Neural crest cell (in vitro differentiated cells): ENCODE data around the gene ZFP36L1. TPM values are rescaled to one million over a fixed set of nuclear protein-coding genes. Genes with fewer than 3 reads are reported as not detected.

Source experiments
- DNase-seq: peaks from one replicate; pipeline ENCODE4 v3.0.0; 2021; ENCODE audit warnings: low read depth, mixed read lengths, low spot score
- H3K27ac Mint-ChIP-seq: one replicate; pipeline ENCODE4 v1.8.0; 2021; ENCODE audit warnings: mild to moderate bottlenecking, mixed read lengths; ENCODE audit not compliant: unreplicated experiment
- H3K27me3 Mint-ChIP-seq: 2 replicates; pipeline ENCODE4 v1.8.0; 2021; ENCODE audit warnings: low read depth, mild to moderate bottlenecking, mixed read lengths
- H3K36me3 Mint-ChIP-seq: 2 replicates; pipeline ENCODE4 v1.8.0; 2021; ENCODE audit warnings: low read depth, mild to moderate bottlenecking, mixed read lengths
- H3K4me1 Mint-ChIP-seq: 2 replicates; pipeline ENCODE4 v1.8.0; 2021; ENCODE audit warnings: mixed read lengths
- H3K4me3 Mint-ChIP-seq: one replicate; pipeline ENCODE4 v1.8.0; 2021; ENCODE audit warnings: mild to moderate bottlenecking, mixed read lengths
- H3K9me3 Mint-ChIP-seq: 2 replicates; pipeline ENCODE4 v1.8.0; 2021; ENCODE audit warnings: mixed read lengths
- total RNA-seq: library from RNA; stranded (reverse); gene quantifications from 2 replicates; pipeline ENCODE4 v1.2.1, GENCODE V29; 2021
- TF ChIP-seq, protein P1 (sequence below): fragments of 200-600 bp; sonication (generic); conservative IDR thresholded peaks from 2 replicates; pipeline ENCODE4 v1.5.0; 2021; ENCODE audit warnings: antibody characterized with exemption, mild to moderate bottlenecking

The ZFP36L1 gene
- total RNA-seq, 1 donor from 2014 or later: 289 TPM

DNA sequence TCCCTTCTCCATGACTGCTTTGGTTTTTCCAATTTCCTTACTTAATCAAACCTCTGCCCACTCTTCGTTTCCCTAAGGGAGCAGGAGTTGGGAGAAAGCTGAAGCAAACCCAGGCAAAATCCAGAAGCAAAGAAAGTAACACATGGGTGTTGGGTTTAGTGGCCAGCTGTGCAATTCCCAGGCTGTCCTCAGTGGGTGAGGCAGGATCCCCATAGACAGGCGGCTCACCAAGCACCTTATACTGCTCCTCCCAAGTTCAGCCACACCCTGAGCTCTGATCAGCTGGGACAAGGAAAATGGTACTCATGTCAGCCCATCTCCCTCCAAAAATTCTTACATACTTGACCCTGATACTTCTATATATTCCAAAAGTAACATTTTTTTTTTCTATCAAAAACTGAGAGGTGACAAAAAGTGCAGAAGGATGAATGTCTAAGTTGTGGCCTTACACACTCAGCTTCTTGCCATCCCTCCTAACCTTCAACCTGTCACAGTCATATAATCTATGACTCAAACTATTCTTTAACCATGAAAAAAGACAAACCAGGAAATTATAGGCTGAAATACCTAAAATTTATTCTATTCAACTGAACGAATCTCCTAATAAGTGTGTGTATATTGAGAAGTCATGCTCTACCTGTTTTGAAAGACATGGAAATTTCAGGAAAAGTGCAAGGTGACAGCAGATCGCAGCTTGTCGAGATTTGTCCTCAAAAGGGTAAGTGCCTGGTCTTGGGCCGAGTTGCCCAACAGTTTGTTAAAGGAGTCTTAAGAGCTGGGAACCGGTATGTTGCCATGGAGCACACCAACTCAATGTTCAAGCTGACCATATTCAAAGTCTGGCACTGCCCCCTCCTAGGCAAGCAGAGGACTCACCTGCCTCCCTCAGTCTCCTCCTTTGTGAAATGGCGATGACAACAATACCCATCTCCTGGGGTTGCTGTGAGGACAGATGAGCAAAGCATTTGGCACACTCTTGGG lies 17.6 kb upstream of the ZFP36L1 start:
- DNase-seq: no peak
- Mint-ChIP-seq H3K27me3 (no peaks in the 10 kb centered on the region), H3K4me1 (peaks cover 49% of the 10 kb centered on the region)

DNA sequence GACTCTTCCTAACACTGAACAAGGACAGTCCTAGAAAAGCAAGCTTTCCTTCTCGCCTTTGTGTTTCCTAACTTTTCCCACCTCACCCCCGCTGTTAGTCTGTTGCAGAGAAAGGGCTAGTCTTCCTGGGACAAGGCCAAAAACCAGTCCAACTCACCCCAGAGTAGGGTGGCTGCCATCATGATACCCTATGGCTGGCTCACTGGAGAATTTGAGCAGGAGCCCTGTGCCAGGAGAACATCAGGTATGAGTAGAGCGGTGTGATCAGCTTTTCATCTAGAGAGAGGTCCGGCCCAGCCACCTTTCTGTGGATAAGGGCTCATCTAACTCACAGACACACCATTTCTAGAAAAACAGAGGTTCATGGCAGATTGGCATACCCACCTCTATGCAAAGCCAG lies 16.7 kb upstream of the ZFP36L1 start:
- H3K36me3 Mint-ChIP-seq: peaks cover 7% of the 10 kb centered on the region
- no peak overlapping the region for H3K27ac Mint-ChIP-seq
- no peak for DNase-seq
- H3K4me1 Mint-ChIP-seq: peaks cover 42% of the 10 kb centered on the region
- no peak overlapping the region for H3K4me3 Mint-ChIP-seq
- no peaks in the 10 kb centered on the region for H3K27me3 Mint-ChIP-seq
- TF ChIP-seq, protein P1, sequence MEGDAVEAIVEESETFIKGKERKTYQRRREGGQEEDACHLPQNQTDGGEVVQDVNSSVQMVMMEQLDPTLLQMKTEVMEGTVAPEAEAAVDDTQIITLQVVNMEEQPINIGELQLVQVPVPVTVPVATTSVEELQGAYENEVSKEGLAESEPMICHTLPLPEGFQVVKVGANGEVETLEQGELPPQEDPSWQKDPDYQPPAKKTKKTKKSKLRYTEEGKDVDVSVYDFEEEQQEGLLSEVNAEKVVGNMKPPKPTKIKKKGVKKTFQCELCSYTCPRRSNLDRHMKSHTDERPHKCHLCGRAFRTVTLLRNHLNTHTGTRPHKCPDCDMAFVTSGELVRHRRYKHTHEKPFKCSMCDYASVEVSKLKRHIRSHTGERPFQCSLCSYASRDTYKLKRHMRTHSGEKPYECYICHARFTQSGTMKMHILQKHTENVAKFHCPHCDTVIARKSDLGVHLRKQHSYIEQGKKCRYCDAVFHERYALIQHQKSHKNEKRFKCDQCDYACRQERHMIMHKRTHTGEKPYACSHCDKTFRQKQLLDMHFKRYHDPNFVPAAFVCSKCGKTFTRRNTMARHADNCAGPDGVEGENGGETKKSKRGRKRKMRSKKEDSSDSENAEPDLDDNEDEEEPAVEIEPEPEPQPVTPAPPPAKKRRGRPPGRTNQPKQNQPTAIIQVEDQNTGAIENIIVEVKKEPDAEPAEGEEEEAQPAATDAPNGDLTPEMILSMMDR: no peak
- no peaks in the 10 kb centered on the region for H3K9me3 Mint-ChIP-seq

More for the DNA sequence above, 17.6 kb upstream of the ZFP36L1 start:
- TF ChIP-seq, protein P1: no peak
- no peak overlapping the region for H3K27ac Mint-ChIP-seq
- no peak overlapping the region for H3K4me3 Mint-ChIP-seq
- H3K9me3 Mint-ChIP-seq: no peaks in the 10 kb centered on the region
- peaks cover 4% of the 10 kb centered on the region for H3K36me3 Mint-ChIP-seq

DNA sequence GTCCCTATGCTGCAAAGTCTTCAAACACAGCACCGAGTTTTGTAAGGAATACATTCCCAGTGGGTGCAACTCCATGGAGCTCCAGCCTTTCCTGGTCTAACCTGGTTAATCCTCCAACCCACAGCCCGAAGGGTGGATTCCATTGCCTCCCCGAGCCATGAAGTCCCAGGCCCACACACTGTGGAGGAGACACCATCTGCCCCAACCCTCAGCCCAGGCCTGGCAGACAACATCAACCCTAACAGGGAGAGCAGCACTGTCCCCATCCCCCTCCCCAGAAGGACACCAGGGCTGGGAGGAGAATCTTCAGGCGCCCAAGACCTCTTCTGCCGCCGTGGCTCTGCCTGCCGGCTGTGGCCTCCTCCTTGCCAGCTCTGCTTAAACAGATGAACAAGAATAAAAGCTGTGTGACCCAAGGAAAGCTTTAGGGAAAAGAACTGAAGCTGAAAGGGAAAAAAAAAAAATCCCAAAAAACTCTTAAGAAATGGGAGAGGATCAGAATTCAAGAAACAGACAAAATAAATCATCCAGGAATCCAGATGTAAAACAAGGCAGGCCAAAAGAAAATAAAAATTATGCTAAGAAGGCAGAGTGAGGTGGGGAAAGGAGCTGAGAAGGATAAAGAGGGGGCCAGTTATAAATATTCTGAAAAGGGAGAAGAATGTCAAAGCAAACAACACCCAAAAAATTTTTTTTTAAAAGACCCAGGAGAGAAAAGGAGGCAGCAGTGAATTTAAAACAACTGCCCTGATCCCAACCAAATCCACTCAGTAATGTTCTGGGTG lies 16.0 kb upstream of the ZFP36L1 start:
- Mint-ChIP-seq H3K27ac (no peak overlapping the region), H3K27me3 (no peaks in the 10 kb centered on the region), H3K36me3 (peaks cover 11% of the 10 kb centered on the region)

DNA sequence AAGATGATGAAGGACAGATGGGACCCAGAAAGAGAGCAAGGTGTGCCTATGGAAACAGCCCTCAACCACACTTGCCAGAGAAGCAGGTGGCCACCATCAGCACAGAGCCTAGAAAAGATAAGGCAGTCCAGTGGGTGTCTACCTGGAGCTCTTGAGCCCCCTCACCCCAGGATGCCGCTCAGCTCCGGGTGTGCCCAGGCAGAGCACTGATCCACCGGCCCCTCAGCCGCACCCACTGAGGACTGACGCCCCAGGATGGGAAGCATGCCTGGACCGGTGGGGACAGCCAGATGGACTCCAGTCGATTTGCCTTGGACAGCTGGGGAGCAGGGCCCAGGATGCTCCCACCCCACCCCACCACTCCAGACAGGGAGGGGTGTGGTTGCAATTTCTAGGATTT lies 15.1 kb upstream of the ZFP36L1 start:
- Mint-ChIP-seq H3K36me3 (peaks cover 16% of the 10 kb centered on the region), H3K4me3 (no peak overlapping the region), H3K9me3 (peaks cover 7% of the 10 kb centered on the region), H3K27ac (no peak overlapping the region), H3K27me3 (no peaks in the 10 kb centered on the region), H3K4me1 (peaks cover 29% of the 10 kb centered on the region)
- TF ChIP-seq, protein P1: no peak
- no peak for DNase-seq

More for the DNA sequence above, 16.0 kb upstream of the ZFP36L1 start:
- no peak for DNase-seq
- no peak overlapping the region for H3K4me3 Mint-ChIP-seq
- H3K9me3 Mint-ChIP-seq: no peaks in the 10 kb centered on the region
- TF ChIP-seq, protein P1: no peak
- peaks cover 36% of the 10 kb centered on the region for H3K4me1 Mint-ChIP-seq

DNA sequence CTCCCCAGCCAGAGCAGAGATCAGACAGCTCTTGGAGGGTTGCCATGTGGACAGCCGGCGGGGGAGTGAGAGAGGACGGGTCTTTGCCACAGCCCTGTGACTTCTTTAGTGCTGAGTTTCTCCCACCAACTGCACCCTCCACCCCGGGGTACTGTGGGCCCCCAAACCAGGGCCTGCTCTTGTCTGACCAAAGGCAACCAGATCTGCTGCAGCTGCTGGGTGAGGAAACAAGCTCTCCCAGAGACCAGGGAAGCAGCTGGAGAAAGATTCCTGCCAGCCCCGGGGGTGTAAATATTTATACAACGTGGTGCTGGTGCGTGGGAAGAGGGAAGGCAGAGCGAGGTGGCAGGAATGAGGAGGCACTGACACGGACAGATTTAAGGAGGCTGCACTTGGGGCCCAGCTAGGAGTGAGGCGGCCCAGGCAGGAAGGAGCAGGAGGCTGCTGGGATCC lies 14.3 kb upstream of the ZFP36L1 start:
- DNase-seq: no peak
- H3K36me3 Mint-ChIP-seq: peaks cover 19% of the 10 kb centered on the region
- H3K27me3 Mint-ChIP-seq: no peaks in the 10 kb centered on the region
- TF ChIP-seq, protein P1: no peak
- peak overlapping the region; percentile 35 for H3K27ac Mint-ChIP-seq
- peak overlapping the region; percentile 38 for H3K4me3 Mint-ChIP-seq
- H3K9me3 Mint-ChIP-seq: peaks cover 9% of the 10 kb centered on the region
- H3K4me1 Mint-ChIP-seq: peaks cover 28% of the 10 kb centered on the region
